ENCODE measurements around the gene MRC1. TPM values are rescaled to one million over a fixed set of nuclear protein-coding genes. Genes with fewer than 3 reads are reported as not detected.

Gene MRC1
- total and polyA plus RNA-seq, 2 of the 8 experiments (the other 6 are each of a cell fraction or from before 2014, with no cell fraction given) = 0.03 to 0.06 TPM

GRCh38 chr10:17872191-17873091 is 63.3 kb downstream of the MRC1 start (continued):
- no peak for TF ChIP-seq CHD7 (IDR thresholded peaks at IDR 0.05; ENCODE audit: insufficient replicate concordance, low read length)
- no peak for TF ChIP-seq BACH1 (IDR thresholded peaks at IDR 0.05; ENCODE audit: low read length)
- no peak for TF ChIP-seq KDM1A (IDR thresholded peaks at IDR 0.05; ENCODE audit: borderline replicate concordance, low read length)
- TF ChIP-seq NRF1 (IDR thresholded peaks at IDR 0.05; ENCODE audit: low read depth, low read length) = no peak
- no peak for TF ChIP-seq JUN (IDR thresholded peaks at IDR 0.05; ENCODE audit: low read depth, low read length)
- TF ChIP-seq USF2 (IDR thresholded peaks at IDR 0.05; ENCODE audit: low read length) = no peak
- no peak for TF ChIP-seq CBX5 (IDR thresholded peaks at IDR 0.05; ENCODE audit: low read depth, low read length)
- TF ChIP-seq TBP (IDR thresholded peaks at IDR 0.05; ENCODE audit: low read depth, low read length) = no peak
- TF ChIP-seq RXRA (IDR thresholded peaks at IDR 0.05; ENCODE audit: insufficient read depth, low read depth, low read length) = no peak
